Large intestine (tissue), 3 donors: Measurements from ENCODE around the gene SCRN1. TPM values are rescaled to one million over a fixed set of nuclear protein-coding genes. Genes with fewer than 3 reads are reported as not detected.

ENCODE experiments used
- DNase-seq, 2 donors: peaks; one replicate each; pipeline versions ENCODE4 v3.0.0 to v3.0.0-alpha.2; 2013
- H3K27ac ChIP-seq: one replicate; pipeline ENCODE4 v1.5.1; 2013; ENCODE audit warnings: low read length
- H3K27me3 ChIP-seq: 2 replicates; pipeline ENCODE4 v1.6.1; 2013; ENCODE audit warnings: low read length; ENCODE audit not compliant: control insufficient read depth, insufficient read depth
- H3K36me3 ChIP-seq: 2 replicates; pipeline ENCODE4 v1.6.1; 2013; ENCODE audit warnings: low read length; ENCODE audit not compliant: control insufficient read depth, insufficient read depth
- H3K4me1 ChIP-seq: one replicate; pipeline ENCODE4 v1.6.1; 2013; ENCODE audit warnings: low read length; ENCODE audit not compliant: control insufficient read depth, insufficient read depth
- H3K4me3 ChIP-seq: one replicate; pipeline ENCODE4 v1.5.1; 2013; ENCODE audit warnings: low read length
- H3K9me3 ChIP-seq: one replicate; pipeline ENCODE4 v1.6.1; 2013; ENCODE audit warnings: mild to moderate bottlenecking, low read depth, low read length, moderate library complexity; ENCODE audit not compliant: control insufficient read depth
- WGBS: methylation state at CpG from one replicate; pipeline ENCODE4 v1.1.5; 2013; ENCODE audit warnings: low lambda C conversion rate; ENCODE audit not compliant: insufficient coverage; 5-methylcytosine and 5-hydroxymethylcytosine counted together
- polyA plus RNA-seq: library from polyadenylated mRNA; unstranded; fragments of 120-200 nt; gene quantifications from one replicate; pipeline ENCODE4 v1.2.1, GENCODE V29; 2013

The SCRN1 gene
- polyA plus RNA-seq, 1 donor: 25.2 TPM

DNA sequence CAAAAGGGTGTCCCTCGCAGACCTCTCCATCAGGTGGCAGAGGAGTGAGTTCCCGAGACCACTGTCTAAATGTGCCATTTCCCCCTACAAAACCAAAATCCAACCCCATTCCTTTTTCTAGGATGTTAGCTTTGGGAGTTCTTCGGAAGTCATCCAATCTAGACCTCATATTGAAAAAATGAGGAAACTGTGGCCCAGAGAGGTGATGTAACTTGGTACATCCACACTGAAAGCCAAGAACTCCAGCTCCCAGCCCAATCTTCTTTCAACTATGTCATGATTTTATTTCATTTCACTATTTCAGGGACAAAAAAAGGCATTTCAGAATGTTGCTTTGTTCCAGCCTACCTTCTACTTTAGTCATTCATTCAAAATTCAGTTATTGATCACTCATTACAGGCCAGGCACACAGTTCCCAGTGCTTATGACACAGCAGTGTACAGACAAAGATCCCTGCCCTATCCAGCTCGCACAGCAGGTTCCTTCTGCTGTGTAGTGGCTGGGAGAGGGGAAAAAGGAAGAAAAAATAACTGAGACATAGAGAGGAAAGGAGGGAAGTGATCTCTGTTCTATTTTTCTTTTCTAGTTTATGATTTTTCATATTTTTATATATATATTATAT lies 35.8 kb downstream of the SCRN1 start:
- H3K27me3 ChIP-seq: no peaks in the 10 kb centered on the region
- no peak overlapping the region for H3K4me3 ChIP-seq
- peaks cover 22% of the 10 kb centered on the region for H3K36me3 ChIP-seq
- H3K9me3 ChIP-seq: peaks cover 4% of the 10 kb centered on the region
- H3K4me1 ChIP-seq: no peaks in the 10 kb centered on the region
- 67% methylated on average over 1 of the region's 4 CpGs for WGBS
- no peak for DNase-seq
- no peak overlapping the region for H3K27ac ChIP-seq

DNA sequence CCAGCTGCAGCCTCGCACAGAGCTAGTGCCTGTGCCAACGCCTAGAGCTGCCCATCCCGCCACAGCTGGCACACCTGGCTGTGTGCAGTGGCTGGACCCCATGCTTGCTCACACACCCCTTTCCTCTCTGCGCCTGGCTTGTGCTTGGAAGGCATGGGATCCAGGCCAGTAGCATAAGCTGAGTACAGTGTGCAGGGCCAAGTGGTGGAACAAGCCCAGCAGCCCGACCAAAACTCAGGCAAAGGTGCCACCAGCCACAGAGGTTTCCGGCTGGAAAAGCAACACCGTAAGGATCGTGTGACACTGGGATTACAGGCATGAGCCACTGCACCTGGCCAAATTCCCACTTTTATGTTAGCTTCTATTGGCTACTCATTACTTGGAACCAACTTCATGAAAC lies 38.4 kb downstream of the SCRN1 start:
- Histone ChIP-seq H3K9me3 (peaks cover 4% of the 10 kb centered on the region), H3K27ac (no peak overlapping the region), H3K4me1 (no peaks in the 10 kb centered on the region), H3K36me3 (peaks cover 27% of the 10 kb centered on the region), H3K4me3 (no peak overlapping the region), H3K27me3 (no peaks in the 10 kb centered on the region)
- WGBS: 100% methylated on average over 2 of the region's 8 CpGs
- no peak for DNase-seq

DNA sequence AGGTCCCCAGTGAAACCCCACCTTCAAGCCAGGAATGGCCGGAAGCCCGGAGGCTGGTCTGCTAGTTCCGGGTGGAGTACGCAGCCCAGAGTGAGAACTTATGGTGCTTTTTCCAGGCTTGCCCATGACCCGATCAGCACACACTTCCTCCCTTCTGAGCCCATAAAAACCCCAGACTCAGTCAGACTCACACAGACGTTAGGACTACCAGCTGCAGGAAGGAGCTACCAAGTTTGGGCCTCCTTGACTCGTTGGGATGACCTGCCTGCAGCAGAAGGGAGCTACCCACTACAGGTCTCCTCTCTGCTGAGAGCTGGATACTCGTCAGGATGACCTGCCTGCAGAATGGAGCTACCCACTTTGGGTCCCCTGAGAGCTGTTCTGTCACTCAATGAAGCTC lies 39.1 kb downstream of the SCRN1 start:
- no peak for DNase-seq
- peaks cover 27% of the 10 kb centered on the region for H3K36me3 ChIP-seq
- H3K9me3 ChIP-seq: peaks cover 4% of the 10 kb centered on the region
- H3K4me1 ChIP-seq: no peaks in the 10 kb centered on the region
- no CpG with 5 or more reads among the region's 8 CpGs for WGBS
- no peaks in the 10 kb centered on the region for H3K27me3 ChIP-seq
- no peak overlapping the region for H3K4me3 ChIP-seq
- no peak overlapping the region for H3K27ac ChIP-seq

DNA sequence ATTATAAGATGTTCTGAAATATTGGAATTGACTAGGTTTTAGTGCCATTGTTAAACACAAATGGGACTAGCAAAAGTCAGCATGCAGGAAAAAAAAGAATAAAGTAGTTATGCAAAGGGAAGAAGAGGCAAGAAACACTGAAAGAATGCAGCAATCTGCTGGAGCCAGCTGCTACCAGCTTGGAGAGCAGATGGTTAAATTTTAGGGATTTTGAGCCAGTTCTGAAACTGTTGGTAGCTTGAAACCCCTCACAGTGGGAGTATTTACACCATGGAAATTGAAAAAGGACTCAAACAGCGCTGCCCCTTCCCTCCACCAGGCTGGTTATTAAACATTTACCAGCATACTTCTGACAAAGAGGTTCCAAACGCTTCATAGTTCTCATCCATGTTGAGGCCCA lies 41.0 kb downstream of the SCRN1 start:
- no peak overlapping the region for H3K4me3 ChIP-seq
- H3K27me3 ChIP-seq: no peaks in the 10 kb centered on the region
- peaks cover 33% of the 10 kb centered on the region for H3K36me3 ChIP-seq
- DNase-seq: no peak
- H3K4me1 ChIP-seq: no peaks in the 10 kb centered on the region
- WGBS: no CpG with 5 or more reads among the region's 2 CpGs
- no peak overlapping the region for H3K27ac ChIP-seq
- H3K9me3 ChIP-seq: peaks cover 4% of the 10 kb centered on the region

DNA sequence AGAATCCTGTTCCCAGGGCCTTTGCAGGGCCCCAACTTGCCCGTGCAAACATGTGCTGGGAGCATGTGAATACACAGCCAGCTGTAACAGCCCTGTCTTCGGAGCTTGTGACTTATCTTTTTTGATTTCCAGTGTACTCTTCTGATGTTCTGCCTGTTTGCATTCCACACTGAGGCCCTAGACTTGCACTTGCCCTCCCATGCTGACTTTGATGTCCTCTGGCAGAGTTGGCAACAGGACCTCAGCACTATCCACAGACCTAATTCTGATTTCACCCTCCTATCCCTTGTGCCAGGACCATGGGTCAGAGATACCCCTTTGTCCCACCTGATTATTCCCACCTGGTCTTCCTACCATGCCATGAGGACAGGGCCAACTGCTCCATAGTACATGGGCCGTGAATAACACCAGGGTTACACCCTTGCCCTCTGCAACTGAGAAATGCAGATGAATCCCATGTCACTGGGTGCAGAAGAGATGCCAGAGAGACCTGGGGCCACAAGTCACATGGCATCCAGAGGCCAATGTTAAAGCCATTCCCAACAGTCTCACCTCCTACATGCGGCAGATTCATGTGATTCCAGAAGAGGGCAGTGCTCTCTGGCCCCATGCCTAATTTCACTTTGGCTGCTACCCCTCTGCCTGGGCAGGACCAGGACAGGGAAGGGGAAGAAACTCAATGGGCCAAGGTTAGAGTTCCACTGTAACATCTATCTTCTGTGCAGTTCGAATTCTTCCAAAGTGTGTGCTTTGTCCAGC lies 43.0 kb downstream of the SCRN1 start:
- no peaks in the 10 kb centered on the region for H3K4me1 ChIP-seq
- H3K4me3 ChIP-seq: no peak overlapping the region
- no peaks in the 10 kb centered on the region for H3K27me3 ChIP-seq
- 67% methylated on average over 1 of the region's 5 CpGs for WGBS
- H3K36me3 ChIP-seq: peaks cover 39% of the 10 kb centered on the region
- peaks cover 4% of the 10 kb centered on the region for H3K9me3 ChIP-seq
- no peak overlapping the region for H3K27ac ChIP-seq
- no peak for DNase-seq

DNA sequence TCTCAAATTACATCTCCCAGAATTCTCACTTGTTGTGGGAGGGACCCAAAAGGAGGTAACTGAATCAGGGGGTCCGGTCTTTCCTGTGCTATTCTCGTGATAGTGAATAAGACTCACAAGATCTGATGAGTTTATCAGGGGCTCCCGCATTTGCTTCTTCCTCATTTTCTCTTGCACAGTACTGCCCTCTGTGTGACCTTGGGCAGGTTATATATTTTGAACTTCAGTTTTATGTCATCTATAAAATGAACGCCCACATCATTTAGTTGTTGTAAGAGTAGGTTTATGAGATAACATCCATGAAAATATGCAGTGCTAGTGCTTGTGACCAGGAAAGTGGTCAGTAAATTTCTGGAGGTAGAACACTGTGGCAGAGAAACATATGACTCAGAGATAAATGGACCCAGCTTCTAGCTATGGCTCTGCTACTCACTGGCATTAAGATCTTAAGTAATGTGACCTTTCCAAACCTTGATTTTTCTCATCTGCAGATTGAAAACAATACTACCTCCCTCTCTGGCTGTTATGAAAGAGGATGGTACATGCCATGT lies 44.3 kb downstream of the SCRN1 start:
- WGBS: no CpG with 5 or more reads among the region's 4 CpGs
- peaks cover 33% of the 10 kb centered on the region for H3K36me3 ChIP-seq
- H3K27ac ChIP-seq: no peak overlapping the region
- no peaks in the 10 kb centered on the region for H3K27me3 ChIP-seq
- DNase-seq: peak in 1 of 2 donors; percentile 12
- no peak overlapping the region for H3K4me3 ChIP-seq
- H3K4me1 ChIP-seq: no peaks in the 10 kb centered on the region
- no peaks in the 10 kb centered on the region for H3K9me3 ChIP-seq

DNA sequence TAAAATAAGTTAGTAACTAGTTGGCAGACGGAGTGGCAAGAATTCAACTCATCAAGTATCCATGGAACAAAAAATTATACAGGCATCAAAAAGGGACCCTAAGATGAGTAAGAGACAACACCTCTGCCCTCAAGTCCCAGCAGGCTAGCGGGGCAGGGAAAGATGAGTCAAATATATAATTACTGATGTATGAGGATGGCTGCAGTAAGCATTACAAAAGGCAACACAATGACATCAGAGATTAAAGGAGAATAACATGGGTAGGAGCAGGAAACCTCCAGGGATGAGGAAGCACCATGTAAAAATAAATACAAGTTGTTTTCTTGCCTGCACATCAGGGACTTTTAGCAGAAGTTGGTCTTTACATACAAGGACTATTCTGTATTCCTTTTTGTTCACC lies 49.4 kb downstream of the SCRN1 start:
- Histone ChIP-seq H3K9me3 (peaks cover 4% of the 10 kb centered on the region), H3K4me1 (no peaks in the 10 kb centered on the region), H3K4me3 (no peak overlapping the region), H3K27me3 (no peaks in the 10 kb centered on the region), H3K27ac (no peak overlapping the region), H3K36me3 (peaks cover 42% of the 10 kb centered on the region)
- no peak for DNase-seq
- WGBS: 100% methylated on average over 2 of the region's 2 CpGs

DNA sequence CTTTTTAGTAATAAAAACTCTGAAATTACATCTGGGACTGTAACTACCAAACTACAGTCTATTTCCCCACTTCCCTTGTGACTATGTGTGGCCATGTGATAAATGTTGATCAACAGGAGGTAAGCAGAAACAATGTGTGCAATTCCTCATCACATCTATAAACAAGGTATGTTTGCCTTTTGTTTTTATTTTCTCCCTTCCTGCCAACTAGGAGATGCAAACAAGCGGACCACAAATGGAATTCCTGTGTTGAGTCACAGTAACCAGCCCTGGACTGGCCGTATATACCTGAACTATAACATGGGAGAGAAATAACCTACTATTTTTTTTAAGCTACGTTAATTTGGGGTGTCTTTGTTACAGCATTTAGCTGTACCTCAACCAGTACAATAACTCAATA lies 52.5 kb downstream of the SCRN1 start:
- no peak overlapping the region for H3K4me3 ChIP-seq

DNA sequence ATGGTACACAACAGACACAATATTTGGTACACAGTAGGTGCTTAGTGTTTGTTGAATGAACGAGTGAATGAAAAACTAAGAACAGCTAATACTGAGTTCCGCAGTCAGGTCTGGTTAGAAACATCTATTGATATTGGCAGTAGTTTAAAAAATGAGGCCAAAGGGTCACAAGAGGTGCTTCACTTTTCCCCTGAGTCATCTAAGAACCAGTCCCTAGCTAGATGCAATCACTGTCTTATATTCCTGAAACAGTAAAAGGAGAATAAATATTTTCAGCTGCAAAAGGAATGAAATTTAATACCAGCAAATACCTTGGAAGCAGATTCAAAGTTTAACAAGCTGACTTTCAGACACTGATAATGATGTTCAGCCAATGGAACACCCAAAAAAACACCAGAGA lies 54.5 kb downstream of the SCRN1 start:
- no CpG with 5 or more reads among the region's 2 CpGs for WGBS
- Histone ChIP-seq H3K27ac (no peak overlapping the region), H3K9me3 (peaks cover 4% of the 10 kb centered on the region), H3K4me3 (no peak overlapping the region), H3K27me3 (no peaks in the 10 kb centered on the region), H3K4me1 (no peaks in the 10 kb centered on the region), H3K36me3 (peaks cover 33% of the 10 kb centered on the region)
- no peak for DNase-seq

More for the DNA sequence above, 52.5 kb downstream of the SCRN1 start:
- H3K36me3 ChIP-seq: peaks cover 33% of the 10 kb centered on the region
- H3K27ac ChIP-seq: no peak overlapping the region
- no peaks in the 10 kb centered on the region for H3K27me3 ChIP-seq
- DNase-seq: no peak
- WGBS: 100% methylated on average over 2 of the region's 3 CpGs
- H3K9me3 ChIP-seq: peaks cover 4% of the 10 kb centered on the region
- no peaks in the 10 kb centered on the region for H3K4me1 ChIP-seq

DNA sequence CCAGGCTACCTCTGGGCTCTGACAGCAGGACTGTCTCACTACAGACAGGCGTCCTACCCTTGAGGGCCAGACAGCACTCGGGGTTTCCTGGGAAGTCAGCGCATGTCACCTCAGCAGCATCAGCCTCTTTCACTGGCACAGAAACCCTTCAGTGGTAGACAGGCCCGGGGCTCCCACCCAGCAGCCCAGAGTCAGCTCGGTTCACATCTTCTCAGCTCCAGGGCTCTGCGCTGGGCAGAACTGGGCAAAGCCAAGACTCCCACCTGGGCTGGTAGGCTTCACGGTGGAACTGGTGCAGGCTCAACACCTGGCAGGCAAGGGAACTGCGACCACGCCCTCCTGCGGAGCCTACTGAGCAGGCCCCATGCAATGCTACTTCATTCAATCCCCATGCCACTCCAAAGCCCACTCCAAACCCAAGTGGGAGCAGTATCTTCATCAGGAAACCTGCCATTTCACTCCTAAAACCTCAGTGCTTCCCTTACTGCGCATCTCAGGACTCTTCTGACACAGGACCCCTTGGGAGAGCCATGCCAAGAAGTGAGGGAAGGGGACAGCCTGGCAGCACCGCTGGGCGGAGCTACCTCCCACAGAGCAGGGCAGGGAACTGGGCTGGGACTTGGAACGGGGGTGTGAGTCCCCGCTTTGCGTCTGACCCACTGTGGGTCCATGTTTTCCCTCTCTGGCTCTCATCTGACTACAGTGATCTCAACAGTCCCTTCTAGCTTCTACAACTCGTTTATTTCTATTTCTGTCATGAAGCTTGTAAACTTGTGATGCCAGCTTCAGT lies 60.4 kb downstream of the SCRN1 start:
- 50% methylated on average over 1 of the region's 17 CpGs for WGBS
- no peak overlapping the region for H3K4me3 ChIP-seq
- no peaks in the 10 kb centered on the region for H3K27me3 ChIP-seq
- no peak for DNase-seq
- H3K27ac ChIP-seq: no peak overlapping the region
- peaks cover 12% of the 10 kb centered on the region for H3K36me3 ChIP-seq
- no peaks in the 10 kb centered on the region for H3K9me3 ChIP-seq
- H3K4me1 ChIP-seq: no peaks in the 10 kb centered on the region
